DOHH2 (cell line): ENCODE data around the gene KRTAP5-5.
A peak's percentile ranks its signal among the peaks of the same experiment; 100 is the strongest.

Experiments
- H3F3A ChIP-seq: fragments of 200-600 bp; sonication (generic), shearing (Covaris generic); 2 replicates; pipeline ENCODE4 v1.6.0; 2016; ENCODE audit warnings: antibody characterized with exemption, mild to moderate bottlenecking; ENCODE audit not compliant: control insufficient read depth, insufficient read depth
- H3K27ac ChIP-seq: fragments of 200-600 bp; sonication (generic); 2 replicates; pipeline ENCODE4 v1.5.1; 2014; ENCODE audit warnings: low read depth, mild to moderate bottlenecking, low read length, moderate library complexity
- H3K27me3 ChIP-seq: fragments of 200-600 bp; sonication (generic); 2 replicates; pipeline ENCODE4 v1.6.1; 2014; ENCODE audit warnings: mild to moderate bottlenecking, low read length, mixed read lengths; ENCODE audit not compliant: control insufficient read depth
- H3K36me3 ChIP-seq: fragments of 200-600 bp; sonication (generic); 2 replicates; pipeline ENCODE4 v1.6.1; 2014; ENCODE audit warnings: mild to moderate bottlenecking, low read length, moderate library complexity, mixed read lengths; ENCODE audit not compliant: control insufficient read depth
- H3K4me1 ChIP-seq: fragments of 200-600 bp; sonication (generic); 2 replicates; pipeline ENCODE4 v1.6.1; 2014; ENCODE audit warnings: mild to moderate bottlenecking, low read length, mixed read lengths; ENCODE audit not compliant: control insufficient read depth
- H3K4me2 ChIP-seq: fragments of 200-600 bp; sonication (generic); 2 replicates; pipeline ENCODE4 v1.6.0; 2014; ENCODE audit warnings: mild to moderate bottlenecking, low read length, moderate library complexity
- H3K4me3 ChIP-seq: fragments of 200-600 bp; sonication (generic); 2 replicates; pipeline ENCODE4 v1.5.1; 2014; ENCODE audit warnings: mild to moderate bottlenecking, low read length, mixed read lengths
- H3K79me2 ChIP-seq: fragments of 200-600 bp; sonication (generic); 2 replicates; pipeline ENCODE4 v1.6.1; 2014; ENCODE audit warnings: mild to moderate bottlenecking, low read length, mixed read lengths; ENCODE audit not compliant: control insufficient read depth
- H3K9me2 ChIP-seq: fragments of 200-600 bp; sonication (generic); replicated peaks from 2 replicates; pipeline ENCODE4 v1.6.1; 2014; ENCODE audit warnings: mild to moderate bottlenecking, low read length, mixed read lengths; ENCODE audit not compliant: control insufficient read depth
- H3K9me3 ChIP-seq: fragments of 200-600 bp; sonication (generic); 2 replicates; pipeline ENCODE4 v1.6.1; 2014; ENCODE audit warnings: antibody characterized with exemption, low read length, mixed read lengths; ENCODE audit not compliant: control insufficient read depth, insufficient read depth
- H4K20me1 ChIP-seq: fragments of 200-600 bp; sonication (generic); 2 replicates; pipeline ENCODE4 v1.6.0; 2014; ENCODE audit warnings: low read depth, mild to moderate bottlenecking, antibody characterized with exemption, low read length, moderate library complexity; ENCODE audit not compliant: control insufficient read depth, insufficient read depth
- EZH2phosphoT487 ChIP-seq: fragments of 200-600 bp; sonication (generic); IDR thresholded peaks from 2 replicates; pipeline ENCODE4 v1.6.1; 2017; ENCODE audit warnings: borderline replicate concordance, mild to moderate bottlenecking, antibody characterized with exemption, low read length, moderate library complexity, mixed read lengths
- TF ChIP-seq, protein P1 (sequence below): fragments of 200-600 bp; sonication (generic); IDR thresholded peaks from one replicate; pipeline ENCODE4 v1.5.1; 2014; ENCODE audit warnings: antibody characterized with exemption, mild to moderate bottlenecking, low read depth, low read length; ENCODE audit not compliant: poor library complexity, severe bottlenecking

KRTAP5-5 gene

GRCh38 chr11:1640076-1640946 is 10.7 kb downstream of the KRTAP5-5 start:
- H3K79me2 ChIP-seq: no peaks in the 10 kb centered on the region
- no peaks in the 10 kb centered on the region for H3K27me3 ChIP-seq
- H3K36me3 ChIP-seq: no peaks in the 10 kb centered on the region
- TF ChIP-seq EZH2phosphoT487: no peak
- TF ChIP-seq, protein P1, sequence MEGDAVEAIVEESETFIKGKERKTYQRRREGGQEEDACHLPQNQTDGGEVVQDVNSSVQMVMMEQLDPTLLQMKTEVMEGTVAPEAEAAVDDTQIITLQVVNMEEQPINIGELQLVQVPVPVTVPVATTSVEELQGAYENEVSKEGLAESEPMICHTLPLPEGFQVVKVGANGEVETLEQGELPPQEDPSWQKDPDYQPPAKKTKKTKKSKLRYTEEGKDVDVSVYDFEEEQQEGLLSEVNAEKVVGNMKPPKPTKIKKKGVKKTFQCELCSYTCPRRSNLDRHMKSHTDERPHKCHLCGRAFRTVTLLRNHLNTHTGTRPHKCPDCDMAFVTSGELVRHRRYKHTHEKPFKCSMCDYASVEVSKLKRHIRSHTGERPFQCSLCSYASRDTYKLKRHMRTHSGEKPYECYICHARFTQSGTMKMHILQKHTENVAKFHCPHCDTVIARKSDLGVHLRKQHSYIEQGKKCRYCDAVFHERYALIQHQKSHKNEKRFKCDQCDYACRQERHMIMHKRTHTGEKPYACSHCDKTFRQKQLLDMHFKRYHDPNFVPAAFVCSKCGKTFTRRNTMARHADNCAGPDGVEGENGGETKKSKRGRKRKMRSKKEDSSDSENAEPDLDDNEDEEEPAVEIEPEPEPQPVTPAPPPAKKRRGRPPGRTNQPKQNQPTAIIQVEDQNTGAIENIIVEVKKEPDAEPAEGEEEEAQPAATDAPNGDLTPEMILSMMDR: peak; percentile 97
- no peaks in the 10 kb centered on the region for H3K9me2 ChIP-seq
- no peak overlapping the region for H3K27ac ChIP-seq
- no peaks in the 10 kb centered on the region for H3K9me3 ChIP-seq
- H3F3A ChIP-seq: no peaks in the 10 kb centered on the region
- H3K4me2 ChIP-seq: no peak overlapping the region
- no peak overlapping the region for H3K4me3 ChIP-seq
- no peaks in the 10 kb centered on the region for H3K4me1 ChIP-seq
- no peaks in the 10 kb centered on the region for H4K20me1 ChIP-seq

DNA sequence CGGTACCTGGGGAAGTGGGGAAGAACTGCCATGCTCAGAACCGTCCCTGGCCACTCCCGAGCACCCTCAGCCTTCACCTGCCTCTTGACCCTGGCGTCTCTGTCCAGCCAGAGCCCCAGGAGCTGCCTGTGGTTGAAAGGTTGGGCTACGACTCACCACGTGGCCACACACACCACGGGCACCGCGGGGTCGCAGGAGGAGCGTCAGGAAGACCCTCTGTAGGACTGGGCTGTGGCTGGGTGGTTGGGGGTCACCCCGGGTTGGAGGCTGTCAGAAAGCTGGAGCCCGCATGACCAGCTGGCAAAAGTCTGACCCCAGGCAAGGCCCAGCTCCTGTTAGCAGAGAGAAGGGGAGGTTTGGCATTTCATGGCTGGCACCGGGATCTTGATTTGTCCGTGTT is 11.5 kb downstream of the KRTAP5-5 start:
- H3K9me3 ChIP-seq: no peaks in the 10 kb centered on the region
- no peaks in the 10 kb centered on the region for H3K27me3 ChIP-seq
- no peaks in the 10 kb centered on the region for H3F3A ChIP-seq
- H3K4me2 ChIP-seq: no peak overlapping the region
- H3K4me1 ChIP-seq: no peaks in the 10 kb centered on the region
- no peak overlapping the region for H3K27ac ChIP-seq
- no peak overlapping the region for H3K4me3 ChIP-seq
- H3K9me2 ChIP-seq: no peaks in the 10 kb centered on the region
- no peaks in the 10 kb centered on the region for H3K36me3 ChIP-seq
- no peaks in the 10 kb centered on the region for H3K79me2 ChIP-seq
- H4K20me1 ChIP-seq: no peaks in the 10 kb centered on the region; the same call in 1 of the 2 replicates
- no peak for TF ChIP-seq EZH2phosphoT487
- TF ChIP-seq, protein P1: no peak

- no peak overlapping the region for H3K4me3 ChIP-seq
- H3K79me2 ChIP-seq: no peaks in the 10 kb centered on the region
- H3K36me3 ChIP-seq: no peaks in the 10 kb centered on the region
- no peaks in the 10 kb centered on the region for H3K4me1 ChIP-seq
- H3K9me3 ChIP-seq: no peaks in the 10 kb centered on the region
- no peak overlapping the region for H3K27ac ChIP-seq
- H3K4me2 ChIP-seq: no peak overlapping the region
- H4K20me1 ChIP-seq: no peaks in the 10 kb centered on the region; the same call in 1 of the 2 replicates
- H3K9me2 ChIP-seq: no peaks in the 10 kb centered on the region
- no peaks in the 10 kb centered on the region for H3K27me3 ChIP-seq
- H3F3A ChIP-seq: no peaks in the 10 kb centered on the region
- no peak for TF ChIP-seq EZH2phosphoT487
- TF ChIP-seq, protein P1: no peak
Measured at GRCh38 chr11:1642288-1643145, 12.9 kb downstream of the KRTAP5-5 start.
